ENCODE measurements around the gene RABEP2.

DNA sequence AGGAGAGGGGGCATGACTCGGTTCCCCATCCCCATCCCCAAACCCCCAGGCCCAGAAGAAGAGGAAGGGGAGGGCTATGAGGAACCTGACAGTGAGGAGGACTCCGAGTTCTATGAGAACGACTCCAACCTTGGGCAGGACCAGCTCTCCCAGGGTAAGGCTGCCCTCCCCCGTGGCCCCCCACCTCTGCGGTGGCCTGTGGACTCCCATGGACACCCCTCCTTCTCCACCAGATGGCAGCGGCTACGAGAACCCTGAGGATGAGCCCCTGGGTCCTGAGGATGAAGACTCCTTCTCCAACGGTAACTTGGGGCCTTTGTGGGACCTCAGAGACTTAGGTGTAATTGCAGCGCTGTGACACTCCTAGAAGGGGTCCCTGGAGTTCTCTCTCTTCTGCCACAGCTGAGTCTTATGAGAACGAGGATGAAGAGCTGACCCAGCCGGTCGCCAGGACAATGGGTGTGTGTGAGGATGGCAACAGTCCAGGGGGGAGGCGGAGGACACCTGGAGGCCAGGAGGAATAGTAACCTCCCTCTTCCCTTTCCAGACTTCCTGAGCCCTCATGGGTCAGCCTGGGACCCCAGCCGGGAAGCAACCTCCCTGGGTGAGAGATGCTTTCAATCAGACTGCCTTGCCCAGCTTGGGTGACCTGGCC, 12.3 kb upstream of the RABEP2 start:
- TF ChIP-seq RARB (CRISPR knock-in tag; IDR thresholded peaks at IDR 0.05) (no peak), ZNF565 (CRISPR knock-in tag; conservative IDR thresholded peaks at IDR 0.05; ENCODE audit: low read depth) (no peak), ESRRG (CRISPR knock-in tag; IDR thresholded peaks at IDR 0.05) (no peak), ZFP30 (CRISPR knock-in tag; IDR thresholded peaks at IDR 0.05) (no peak), PPARA (CRISPR knock-in tag; IDR thresholded peaks at IDR 0.05; ENCODE audit: borderline replicate concordance) (no peak), ZFP3 (CRISPR knock-in tag; IDR thresholded peaks at IDR 0.05) (no peak), TCF4 (CRISPR knock-in tag; IDR thresholded peaks at IDR 0.05; ENCODE audit: borderline replicate concordance) (no peak), ZNF8 (CRISPR knock-in tag; IDR thresholded peaks at IDR 0.05) (no peak), ZC3H10 (CRISPR knock-in tag; IDR thresholded peaks at IDR 0.05) (no peak), OSR1 (CRISPR knock-in tag; IDR thresholded peaks at IDR 0.05) (no peak)
- TF ChIP-seq, protein P1, sequence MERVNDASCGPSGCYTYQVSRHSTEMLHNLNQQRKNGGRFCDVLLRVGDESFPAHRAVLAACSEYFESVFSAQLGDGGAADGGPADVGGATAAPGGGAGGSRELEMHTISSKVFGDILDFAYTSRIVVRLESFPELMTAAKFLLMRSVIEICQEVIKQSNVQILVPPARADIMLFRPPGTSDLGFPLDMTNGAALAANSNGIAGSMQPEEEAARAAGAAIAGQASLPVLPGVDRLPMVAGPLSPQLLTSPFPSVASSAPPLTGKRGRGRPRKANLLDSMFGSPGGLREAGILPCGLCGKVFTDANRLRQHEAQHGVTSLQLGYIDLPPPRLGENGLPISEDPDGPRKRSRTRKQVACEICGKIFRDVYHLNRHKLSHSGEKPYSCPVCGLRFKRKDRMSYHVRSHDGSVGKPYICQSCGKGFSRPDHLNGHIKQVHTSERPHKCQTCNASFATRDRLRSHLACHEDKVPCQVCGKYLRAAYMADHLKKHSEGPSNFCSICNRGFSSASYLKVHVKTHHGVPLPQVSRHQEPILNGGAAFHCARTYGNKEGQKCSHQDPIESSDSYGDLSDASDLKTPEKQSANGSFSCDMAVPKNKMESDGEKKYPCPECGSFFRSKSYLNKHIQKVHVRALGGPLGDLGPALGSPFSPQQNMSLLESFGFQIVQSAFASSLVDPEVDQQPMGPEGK (CRISPR knock-in tag; IDR thresholded peaks at IDR 0.05; ENCODE audit: borderline replicate concordance) = no peak
